HG03432 (cell line): ENCODE data around the gene SYDE1.
"Not testable (repeated sequence)": the region's sequence is repeated elsewhere in the genome, so short reads cannot be mapped to it uniquely, and the experiment has no call there.

Experiments
- ATAC-seq: cut with Tn5 transposase; IDR thresholded peaks from one replicate; pipeline ENCODE4 v1.9.1; 2021; ENCODE audit warnings: mild to moderate bottlenecking, moderate library complexity; ENCODE audit not compliant: unreplicated experiment

The SYDE1 gene

GRCh38 chr19:15107061-15108010, at the start of gene SYDE1:
SYDE1 (plus strand) TSS chr19:15107401; CDS start chr19:15107434, 33 bp downstream.
- no peak for ATAC-seq

- no peak for ATAC-seq
Observed at GRCh38 chr19:15062036-15062435, 45.2 kb upstream of the SYDE1 start.

GRCh38 chr19:15070386-15070785, 36.8 kb upstream of the SYDE1 start:
- not testable (repeated sequence) for ATAC-seq

- ATAC-seq, result no peak
Observed at GRCh38 chr19:15072930-15073647, 34.1 kb upstream of the SYDE1 start.

- ATAC-seq, result no peak
Observed at GRCh38 chr19:15074371-15074770, 32.8 kb upstream of the SYDE1 start.

GRCh38 chr19:15075806-15076205, 31.4 kb upstream of the SYDE1 start:
- no peak for ATAC-seq

GRCh38 chr19:15080002-15080401, 27.2 kb upstream of the SYDE1 start:
- ATAC-seq, result not testable (repeated sequence)

- ATAC-seq, result no peak
Observed at GRCh38 chr19:15081911-15082310, 25.3 kb upstream of the SYDE1 start, which contains the start of gene OR1I1. OR1I1 (plus strand) TSS chr19:15082211; CDS start chr19:15087066, 4,855 bp downstream.

GRCh38 chr19:15087182-15087581, 20.0 kb upstream of the SYDE1 start:
- no peak for ATAC-seq

- ATAC-seq, result no peak
Observed at GRCh38 chr19:15091918-15092753, 15.1 kb upstream of the SYDE1 start.

- no peak for ATAC-seq
Observed at GRCh38 chr19:15093001-15093400, 14.2 kb upstream of the SYDE1 start.

- no peak for ATAC-seq
Observed at GRCh38 chr19:15096223-15096622, 11.0 kb upstream of the SYDE1 start.

GRCh38 chr19:15097980-15098379, 9.2 kb upstream of the SYDE1 start:
- not testable (repeated sequence) for ATAC-seq

- no peak for ATAC-seq
Observed at GRCh38 chr19:15098460-15098859, 8.7 kb upstream of the SYDE1 start.

- ATAC-seq, result no peak
Observed at GRCh38 chr19:15099017-15099582, 8.1 kb upstream of the SYDE1 start.

GRCh38 chr19:15101479-15102082, 5.6 kb upstream of the SYDE1 start:
- no peak for ATAC-seq

GRCh38 chr19:15104003-15104402, 3.2 kb upstream of the SYDE1 start:
- ATAC-seq, result no peak

GRCh38 chr19:15104411-15104810, 2.8 kb upstream of the SYDE1 start:
- no peak for ATAC-seq

GRCh38 chr19:15105044-15105443, 2.2 kb upstream of the SYDE1 start:
- no peak for ATAC-seq
